GM12878 (cell line): ENCODE measurements around the gene BEST1. TPM values are rescaled to one million over a fixed set of nuclear protein-coding genes. Genes with fewer than 3 reads are reported as not detected.

Experiments used
- ATF2 ChIP-seq: IDR thresholded peaks from 2 replicates; pipeline ENCODE4 v1.6.1; 2012; ENCODE audit warnings: low read length, inconsistent platforms
- BCL11A ChIP-seq: IDR thresholded peaks from 2 replicates; pipeline ENCODE4 v1.6.1; 2011; ENCODE audit warnings: low read depth, low read length
- BCL3 ChIP-seq: IDR thresholded peaks from 2 replicates; pipeline ENCODE4 v1.6.1; 2011; ENCODE audit warnings: borderline replicate concordance, low read depth, mild to moderate bottlenecking, moderate library complexity, low read length; ENCODE audit not compliant: insufficient read depth, poor library complexity, severe bottlenecking
- E4F1 ChIP-seq: fragments of 450-650 bp; IDR thresholded peaks from 2 replicates; pipeline ENCODE4 v1.6.1; 2018; ENCODE audit warnings: borderline replicate concordance, mild to moderate bottlenecking; ENCODE audit not compliant: partially characterized antibody
- EP300 ChIP-seq, 2 experiments: fragments of 150-350 bp in 1 of 2; IDR thresholded peaks; 2 replicates each; pipeline ENCODE4 v1.6.1; 2011 to 2012; ENCODE audit warnings: low read depth in 2 of 2, low read length in 2 of 2, borderline replicate concordance in 1 of 2, improper control_type of control experiment in 1 of 2, inconsistent platforms in 1 of 2; ENCODE audit not compliant: control insufficient read depth in 1 of 2
- ETV6 ChIP-seq, 2 experiments: fragments of 450-650 bp in 1 of 2; IDR thresholded peaks in 1 of 2; conservative IDR thresholded peaks in 1 of 2; 2 replicates each; pipeline ENCODE4 v1.6.1; 2014; ENCODE audit warnings: antibody characterized with exemption in 1 of 2, borderline replicate concordance in 1 of 2, low read depth in 1 of 2, mild to moderate bottlenecking in 1 of 2, moderate library complexity in 1 of 2
- FOXK2 ChIP-seq: fragments of 450-650 bp; IDR thresholded peaks from 2 replicates; pipeline ENCODE4 v1.6.1; 2017; ENCODE audit warnings: mild to moderate bottlenecking, moderate library complexity
- MTA3 ChIP-seq: IDR thresholded peaks from 2 replicates; pipeline ENCODE4 v1.6.1; 2012; ENCODE audit warnings: low read length, inconsistent platforms, borderline replicate concordance
- NBN ChIP-seq: fragments of 450-650 bp; IDR thresholded peaks from 2 replicates; pipeline ENCODE4 v1.6.1; 2016
- RCOR1 ChIP-seq: conservative IDR thresholded peaks from 2 replicates; pipeline ENCODE4 v1.6.1; 2012; ENCODE audit warnings: low read depth, low read length, improper control_type of control experiment
- REST ChIP-seq: IDR thresholded peaks from 2 replicates; pipeline ENCODE4 v1.6.1; 2012; ENCODE audit warnings: mild to moderate bottlenecking, low read depth, low read length
- SUZ12 ChIP-seq: fragments of 200-600 bp; sonication (generic); IDR thresholded peaks from one replicate; pipeline ENCODE4 v1.6.1; 2018; ENCODE audit warnings: antibody characterized with exemption, mild to moderate bottlenecking; ENCODE audit not compliant: unreplicated experiment
- ZBTB11 ChIP-seq: fragments of 450-650 bp; formaldehyde crosslinking; IDR thresholded peaks from 2 replicates; pipeline ENCODE4 v1.5.0; 2022; ENCODE audit warnings: mild to moderate bottlenecking, missing genetic modification characterization
- ZSCAN29 ChIP-seq: fragments of 450-650 bp; IDR thresholded peaks from 2 replicates; pipeline ENCODE4 v1.6.1; 2017; ENCODE audit warnings: mild to moderate bottlenecking, moderate library complexity
- ZZZ3 ChIP-seq: IDR thresholded peaks from 2 replicates; pipeline ENCODE4 v1.6.1; 2011; ENCODE audit warnings: low read depth; ENCODE audit not compliant: control insufficient read depth, insufficient read length
- polyA plus RNA-seq, 11 experiments: library from polyadenylated mRNA; depleted of rRNA in 4 of 11; unstranded in 6 of 11; stranded (reverse) in 5 of 11; fragments of >200 nt; fragmentation: Nextera tagmentation in 4 of 11; fragmentation: Illumina TruSeq in 1 of 11; extraction: Ambion mirVana in 4 of 11; extraction: Trizol in 1 of 11; gene quantifications; 1 replicate in 1 of 11; 2 replicates in 10 of 11; pipeline versions ENCODE4 v1.2.1 to v1.2.3, GENCODE V29; 2011 to 2016; ENCODE audit warnings: inconsistent platforms in 2 of 11, missing spikeins in 2 of 11, low read depth in 1 of 11
- total RNA-seq, 4 experiments: library from RNA; depleted of rRNA in 3 of 4; stranded (reverse); fragments of >200 nt in 3 of 4; fragmentation: Illumina TruSeq in 1 of 4; extraction: Trizol in 1 of 4; gene quantifications; 2 replicates each; pipeline versions ENCODE4 v1.2.1 to v1.2.3, GENCODE V29; 2013 to 2021

The BEST1 gene
- total and polyA plus RNA-seq, 10 of the 15 experiments (the other 5 are each of a cell fraction or from before 2014, with no cell fraction given): 0.03 to 3.4 (median 0.15) TPM; not detected in 1

GRCh38 chr11:61971248-61972111 lies 21.3 kb downstream of the BEST1 start (continued):
- TF ChIP-seq REST (no peak), ETV6 (conservative IDR thresholded peaks at IDR 0.05 in 1 of 2, IDR thresholded peaks at IDR 0.05 in 1 of 2; ENCODE audit: borderline replicate concordance in 1 of 2, low read depth in 1 of 2) (no peak), BCL11A (0 out of 2 replicates have a peak, but pooled peaks have one; percentile 5), ZBTB11 (CRISPR knock-in tag) (no peak), ZZZ3 (no peak), BCL3 (no peak), NBN (0 out of 2 replicates have a peak, but pooled peaks have one; percentile 59), RCOR1 (no peak), MTA3 (0 out of 2 replicates have a peak, but pooled peaks have one; percentile 23), SUZ12 (no peak), ATF2 (no peak), E4F1 (no peak), ZSCAN29 (no peak), EP300 (IDR thresholded peaks at IDR 0.05; ENCODE audit: borderline replicate concordance in 1 of 2, control insufficient read depth in 1 of 2, low read depth in 2 of 2, low read length in 2 of 2) (peak in 1 of 2 experiments; percentile 53; a peak in 1 of 4 replicates), FOXK2 (peak; percentile 51; the same call in 1 of the 2 replicates)
